GM12874 (cell line): ENCODE measurements around the gene BTBD10.

Experiments used
- CTCF ChIP-seq: IDR thresholded peaks from 2 replicates; pipeline ENCODE4 v1.5.1; 2011; ENCODE audit warnings: low read depth, mild to moderate bottlenecking, control low read depth, low read length, moderate library complexity; ENCODE audit not compliant: insufficient read depth

The BTBD10 gene

GRCh38 chr11:13338019-13338426 lies 125.0 kb downstream of the BTBD10 start:
- no peak for TF ChIP-seq CTCF
